Measurements from ENCODE around the gene SNAPC4. TPM values are rescaled to one million over a fixed set of nuclear protein-coding genes. Genes with fewer than 3 reads are reported as not detected.
"Not testable (repeated sequence)": the region's sequence is repeated elsewhere in the genome, so short reads cannot be mapped to it uniquely, and the experiment has no call there.

The SNAPC4 gene
- total RNA-seq, 5 donors from 2014 or later (not counting 1 experiment from before 2014, with no cell fraction given) = 10.5 to 15.7 (median 13.3) TPM

GRCh38 chr9:136429683-136430491, 29.9 kb upstream of the SNAPC4 start:
- no peak for DNase-seq
- no peaks in the 10 kb centered on the region for H3K4me1 ChIP-seq (ENCODE audit: control insufficient read depth in 1 of 2, extremely low read depth in 1 of 2, insufficient read depth in 2 of 2, low read length in 2 of 2)
- Mint-ChIP-seq H3K36me3 (peaks cover 6% of the 10 kb centered on the region), H3K9me3 (no peaks in the 10 kb centered on the region), H3K27ac (no peak overlapping the region), H3K4me1 (no peaks in the 10 kb centered on the region), H3K27me3 (no peaks in the 10 kb centered on the region), H3K4me3 (no peak overlapping the region)
- H3K27ac ChIP-seq (ENCODE audit: low read length) = no peak overlapping the region
- CTCF ChIA-PET = no interaction called here
- ATAC-seq (replicated peaks in 1 of 4) = no peak
- WGBS (ENCODE audit: insufficient coverage) = 93% methylated on average over 23 of the region's 32 CpGs
- H3K27me3 ChIP-seq (replicated peaks in 1 of 2; ENCODE audit: control insufficient read depth in 2 of 2, extremely low read depth in 1 of 2, insufficient read depth in 2 of 2, low read length in 1 of 2) = no peaks in the 10 kb centered on the region
- POLR2A ChIA-PET = interaction anchor here in 1 of 2 donors (0.5 kb wide), 1 partner anchor 204 kb away, joined by 3 read pairs; no protein-coding TSS in a partner anchor
- H3K36me3 ChIP-seq (ENCODE audit: control insufficient read depth in 2 of 2, extremely low read depth in 1 of 2, insufficient read depth in 1 of 2, low read length in 1 of 2) = peaks cover 3 to 29% of the 10 kb centered on the region in 2 donors
- no peak overlapping the region for H3K4me3 ChIP-seq (ENCODE audit: control insufficient read depth in 1 of 2, extremely low read depth in 1 of 2, low read length in 1 of 2)
- no peaks in the 10 kb centered on the region for H3K9me3 ChIP-seq

- DNase-seq (no peak), ATAC-seq (replicated peaks in 1 of 4) (no peak)
- no peaks in the 10 kb centered on the region for H3K4me1 Mint-ChIP-seq
- H3K4me3 Mint-ChIP-seq = no peak overlapping the region
- Histone ChIP-seq H3K4me1 (ENCODE audit: control insufficient read depth in 1 of 2, extremely low read depth in 1 of 2, insufficient read depth in 2 of 2, low read length in 2 of 2) (no peaks in the 10 kb centered on the region), H3K36me3 (ENCODE audit: control insufficient read depth in 2 of 2, extremely low read depth in 1 of 2, insufficient read depth in 1 of 2, low read length in 1 of 2) (peaks cover 0 to 33% of the 10 kb centered on the region in 2 donors), H3K9me3 (no peaks in the 10 kb centered on the region), H3K4me3 (ENCODE audit: control insufficient read depth in 1 of 2, extremely low read depth in 1 of 2, low read length in 1 of 2) (no peak overlapping the region), H3K27ac (ENCODE audit: low read length) (no peak overlapping the region), H3K27me3 (replicated peaks in 1 of 2; ENCODE audit: control insufficient read depth in 2 of 2, extremely low read depth in 1 of 2, insufficient read depth in 2 of 2, low read length in 1 of 2) (no peaks in the 10 kb centered on the region)
- no peaks in the 10 kb centered on the region for H3K9me3 Mint-ChIP-seq
- POLR2A ChIA-PET = interaction anchor here in 1 of 2 donors (0.5 kb wide), 1 partner anchor 205 kb away, joined by 3 read pairs; no protein-coding TSS in a partner anchor
- H3K27me3 Mint-ChIP-seq = no peaks in the 10 kb centered on the region
- peaks cover 11% of the 10 kb centered on the region for H3K36me3 Mint-ChIP-seq
- no peak overlapping the region for H3K27ac Mint-ChIP-seq
- CTCF ChIA-PET = no interaction called here
- 89% methylated on average over 21 of the region's 21 CpGs for WGBS (ENCODE audit: insufficient coverage)
Observed at GRCh38 chr9:136429075-136429628, 29.2 kb upstream of the SNAPC4 start.

- WGBS (ENCODE audit: insufficient coverage) = 96% methylated on average over 11 of the region's 12 CpGs
- Histone ChIP-seq H3K27ac (ENCODE audit: low read length) (no peak overlapping the region), H3K9me3 (no peaks in the 10 kb centered on the region), H3K36me3 (ENCODE audit: control insufficient read depth in 2 of 2, extremely low read depth in 1 of 2, insufficient read depth in 1 of 2, low read length in 1 of 2) (peaks cover 10 to 46% of the 10 kb centered on the region in 2 donors), H3K4me3 (ENCODE audit: control insufficient read depth in 1 of 2, extremely low read depth in 1 of 2, low read length in 1 of 2) (no peak overlapping the region), H3K27me3 (replicated peaks in 1 of 2; ENCODE audit: control insufficient read depth in 2 of 2, extremely low read depth in 1 of 2, insufficient read depth in 2 of 2, low read length in 1 of 2) (no peaks in the 10 kb centered on the region), H3K4me1 (ENCODE audit: control insufficient read depth in 1 of 2, extremely low read depth in 1 of 2, insufficient read depth in 2 of 2, low read length in 2 of 2) (no peaks in the 10 kb centered on the region)
- Mint-ChIP-seq H3K9me3 (no peaks in the 10 kb centered on the region), H3K27ac (no peak overlapping the region), H3K36me3 (peaks cover 21% of the 10 kb centered on the region), H3K4me3 (no peak overlapping the region), H3K4me1 (no peaks in the 10 kb centered on the region), H3K27me3 (no peaks in the 10 kb centered on the region)
- ATAC-seq (replicated peaks in 1 of 4) = no peak
- no peak for DNase-seq
- POLR2A ChIA-PET = no interaction called here
- CTCF ChIA-PET = no interaction called here
Observed at GRCh38 chr9:136426787-136427186, 26.8 kb upstream of the SNAPC4 start.

- H3K9me3 ChIP-seq; CTCF ChIA-PET; ATAC-seq (replicated peaks in 1 of 4); H3K4me3 Mint-ChIP-seq; H3K27me3 Mint-ChIP-seq; H3K4me1 Mint-ChIP-seq; H3K27ac Mint-ChIP-seq; H3K4me1 ChIP-seq (ENCODE audit: control insufficient read depth in 1 of 2, extremely low read depth in 1 of 2, insufficient read depth in 2 of 2, low read length in 2 of 2); H3K9me3 Mint-ChIP-seq; H3K27me3 ChIP-seq (replicated peaks in 1 of 2; ENCODE audit: control insufficient read depth in 2 of 2, extremely low read depth in 1 of 2, insufficient read depth in 2 of 2, low read length in 1 of 2); H3K4me3 ChIP-seq (ENCODE audit: control insufficient read depth in 1 of 2, extremely low read depth in 1 of 2, low read length in 1 of 2); DNase-seq; H3K27ac ChIP-seq (ENCODE audit: low read length): not testable (repeated sequence)
- POLR2A ChIA-PET = interaction anchor here in 1 of 2 donors (0.6 to 0.7 kb wide), 2 partner anchors 99 to 979 kb away, joined by 3 to 5 read pairs; no protein-coding TSS in a partner anchor
- peaks cover 10 to 52% of the 10 kb centered on the region in 2 donors for H3K36me3 ChIP-seq (ENCODE audit: control insufficient read depth in 2 of 2, extremely low read depth in 1 of 2, insufficient read depth in 1 of 2, low read length in 1 of 2)
- H3K36me3 Mint-ChIP-seq = peaks cover 26% of the 10 kb centered on the region
- 94% methylated on average over 6 of the region's 7 CpGs for WGBS (ENCODE audit: insufficient coverage)
Observed at GRCh38 chr9:136425367-136425766, 25.4 kb upstream of the SNAPC4 start.

GRCh38 chr9:136424750-136425362, 24.9 kb upstream of the SNAPC4 start:
- Mint-ChIP-seq H3K36me3 (peaks cover 26% of the 10 kb centered on the region), H3K27me3 (no peaks in the 10 kb centered on the region), H3K4me1 (no peaks in the 10 kb centered on the region), H3K4me3 (no peak overlapping the region), H3K27ac (no peak overlapping the region), H3K9me3 (no peaks in the 10 kb centered on the region)
- ATAC-seq (replicated peaks in 1 of 4) (no peak), DNase-seq (no peak)
- H3K4me3 ChIP-seq (ENCODE audit: control insufficient read depth in 1 of 2, extremely low read depth in 1 of 2, low read length in 1 of 2) = no peak overlapping the region
- H3K36me3 ChIP-seq (ENCODE audit: control insufficient read depth in 2 of 2, extremely low read depth in 1 of 2, insufficient read depth in 1 of 2, low read length in 1 of 2) = peaks cover 10 to 49% of the 10 kb centered on the region in 2 donors
- no peak overlapping the region for H3K27ac ChIP-seq (ENCODE audit: low read length)
- no peaks in the 10 kb centered on the region for H3K4me1 ChIP-seq (ENCODE audit: control insufficient read depth in 1 of 2, extremely low read depth in 1 of 2, insufficient read depth in 2 of 2, low read length in 2 of 2)
- no peaks in the 10 kb centered on the region for H3K9me3 ChIP-seq
- CTCF ChIA-PET = no interaction called here
- no peaks in the 10 kb centered on the region for H3K27me3 ChIP-seq (replicated peaks in 1 of 2; ENCODE audit: control insufficient read depth in 2 of 2, extremely low read depth in 1 of 2, insufficient read depth in 2 of 2, low read length in 1 of 2)
- 86% methylated on average over 21 of the region's 27 CpGs for WGBS (ENCODE audit: insufficient coverage)
- POLR2A ChIA-PET = interaction anchor here in 1 of 2 donors (0.6 to 0.7 kb wide), 2 partner anchors 100 to 980 kb away, joined by 3 to 5 read pairs; no protein-coding TSS in a partner anchor

- Histone ChIP-seq H3K4me3 (ENCODE audit: control insufficient read depth in 1 of 2, extremely low read depth in 1 of 2, low read length in 1 of 2) (no peak overlapping the region), H3K9me3 (no peaks in the 10 kb centered on the region), H3K4me1 (ENCODE audit: control insufficient read depth in 1 of 2, extremely low read depth in 1 of 2, insufficient read depth in 2 of 2, low read length in 2 of 2) (no peaks in the 10 kb centered on the region), H3K36me3 (ENCODE audit: control insufficient read depth in 2 of 2, extremely low read depth in 1 of 2, insufficient read depth in 1 of 2, low read length in 1 of 2) (peaks cover 18 to 50% of the 10 kb centered on the region in 2 donors), H3K27ac (ENCODE audit: low read length) (no peak overlapping the region), H3K27me3 (replicated peaks in 1 of 2; ENCODE audit: control insufficient read depth in 2 of 2, extremely low read depth in 1 of 2, insufficient read depth in 2 of 2, low read length in 1 of 2) (no peaks in the 10 kb centered on the region)
- no peak for DNase-seq
- Mint-ChIP-seq H3K4me1 (no peaks in the 10 kb centered on the region), H3K36me3 (peaks cover 27% of the 10 kb centered on the region), H3K4me3 (no peak overlapping the region), H3K27me3 (no peaks in the 10 kb centered on the region), H3K9me3 (no peaks in the 10 kb centered on the region), H3K27ac (no peak overlapping the region)
- no peak for ATAC-seq (replicated peaks in 1 of 4)
- CTCF ChIA-PET = no interaction called here
- POLR2A ChIA-PET = no interaction called here
- WGBS (ENCODE audit: insufficient coverage) = 94% methylated on average over 34 of the region's 43 CpGs
Observed at GRCh38 chr9:136423432-136424146, 23.6 kb upstream of the SNAPC4 start.

Measured in T-cell (primary cell).